Kidney (tissue), 14 donors: ENCODE measurements around the gene VPS39. TPM values are rescaled to one million over a fixed set of nuclear protein-coding genes. Genes with fewer than 3 reads are reported as not detected.
"Not testable (repeated sequence)": the region's sequence is repeated elsewhere in the genome, so short reads cannot be mapped to it uniquely, and the experiment has no call there.

Experiments
- DNase-seq, 5 donors: peaks; one replicate each; pipeline ENCODE4 v3.0.0-alpha.2; 2013 to 2020
- FAIRE-seq: peaks from 2 replicates; lab custom pipeline; 2012; peaks lifted over from hg19 to GRCh38; lab: Jason Lieb, UNC
- H3K27ac ChIP-seq, 2 donors: one replicate each; pipeline ENCODE4 v1.7.0; 2013; ENCODE audit warnings: low read depth in 2 of 2, low read length in 2 of 2, inconsistent platforms in 1 of 2
- H3K27me3 ChIP-seq: one replicate; pipeline ENCODE4 v1.7.1; 2013; ENCODE audit warnings: low read length, inconsistent platforms; ENCODE audit not compliant: control insufficient read depth, insufficient read depth
- H3K36me3 ChIP-seq, 3 donors: one replicate each; pipeline versions ENCODE4 v1.7.0 to v1.7.1; 2013; ENCODE audit warnings: low read length in 3 of 3, control low read depth in 1 of 3, inconsistent platforms in 1 of 3; ENCODE audit not compliant: insufficient read depth in 3 of 3, control insufficient read depth in 2 of 3
- H3K4me1 ChIP-seq, 3 donors: one replicate each; pipeline versions ENCODE4 v1.7.0 to v1.7.1; 2013; ENCODE audit warnings: low read length in 3 of 3, inconsistent platforms in 1 of 3, low read depth in 1 of 3; ENCODE audit not compliant: control insufficient read depth in 2 of 3, insufficient read depth in 2 of 3
- H3K4me3 ChIP-seq, 3 donors: one replicate each; pipeline versions ENCODE4 v1.7.0 to v1.8.1; 2013; ENCODE audit warnings: low read length in 3 of 3, control low read depth in 1 of 3, inconsistent platforms in 1 of 3
- H3K9ac ChIP-seq, 3 donors: one replicate each; pipeline versions ENCODE4 v1.7.0 to v1.7.1; 2013; ENCODE audit warnings: low read length in 3 of 3, control low read depth in 1 of 3, inconsistent platforms in 1 of 3
- H3K9me3 ChIP-seq, 3 donors: one replicate each; pipeline versions ENCODE4 v1.7.0 to v1.7.1; 2013; ENCODE audit warnings: low read length in 3 of 3, control low read depth in 1 of 3, inconsistent platforms in 1 of 3; ENCODE audit not compliant: control insufficient read depth in 2 of 3, insufficient read depth in 1 of 3
- CTCF ChIP-seq: IDR thresholded peaks from 3 replicates; pipeline ENCODE4 v1.5.1; 2012; ENCODE audit warnings: mild to moderate bottlenecking, moderate library complexity, borderline replicate concordance; ENCODE audit not compliant: insufficient read depth; ENCODE audit errors: extremely low read depth
- intact Hi-C: fragments of 100-400 bp; cut with DNase I; formaldehyde crosslinking; loops from one replicate; pipeline ENCODE4 v1.11.1; 2022
- polyA plus RNA-seq: library from polyadenylated mRNA; stranded (reverse); fragments of 350-450 nt; fragmentation: Illumina TruSeq; extraction: RNeasy Lipid Tissue Mini Kit (QIAGEN cat#74804); gene quantifications from one replicate; pipeline ENCODE4 v1.2.3, GENCODE V29; 2014; ENCODE audit warnings: low read depth, low replicate concordance; ENCODE audit not compliant: insufficient read depth
- total RNA-seq: library from RNA; stranded (reverse); fragmentation: NEBNext Ultra II Directional; extraction: Animal tissue kit (Norgen Biotek cat#: 25700); gene quantifications from one replicate; pipeline ENCODE4 v1.2.1, GENCODE V29; 2021
- donor health status: control.
- donor health status: control.
- donor health status: control.
- donor health status: control.
- donor health status: control.
- donor health status: DM: yes; HTN: yes; CAD: no.
- donor health status: Normal renal cell carcinoma (clear cell type).

The VPS39 gene
- total and polyA plus RNA-seq, 2 donors from 2014 or later, result 33.1 to 70.9 TPM

GRCh38 chr15:42239528-42240182 lies 31.6 kb upstream of the VPS39 start:
- TF ChIP-seq CTCF, result no peak
- Histone ChIP-seq H3K9me3 (no peaks in the 10 kb centered on the region), H3K4me1 (no peaks in the 10 kb centered on the region), H3K27me3 (no peaks in the 10 kb centered on the region), H3K4me3 (no peak overlapping the region), H3K27ac (no peak overlapping the region), H3K9ac (no peak overlapping the region), H3K36me3 (peaks cover 3 to 40% (median 13%) of the 10 kb centered on the region in 3 donors)
- DNase-seq, result no peak
- intact Hi-C loops, result no loop called here
- no peak for FAIRE-seq

- no peak for TF ChIP-seq CTCF
- no peak for DNase-seq
- intact Hi-C loops, result no loop called here
- no peaks in the 10 kb centered on the region for H3K4me1 ChIP-seq
- H3K4me3 ChIP-seq, result no peak overlapping the region
- FAIRE-seq, result no peak
- peaks cover 3 to 32% (median 17%) of the 10 kb centered on the region in 3 donors for H3K36me3 ChIP-seq
- no peaks in the 10 kb centered on the region for H3K27me3 ChIP-seq
- no peaks in the 10 kb centered on the region for H3K9me3 ChIP-seq
- no peak overlapping the region for H3K27ac ChIP-seq
- H3K9ac ChIP-seq, result no peak overlapping the region
Measured at GRCh38 chr15:42233107-42233506, 25.0 kb upstream of the VPS39 start.

- Histone ChIP-seq H3K27me3 (no peaks in the 10 kb centered on the region), H3K9ac (no peak overlapping the region), H3K27ac (no peak overlapping the region), H3K9me3 (no peaks in the 10 kb centered on the region), H3K4me3 (no peak overlapping the region), H3K4me1 (no peaks in the 10 kb centered on the region), H3K36me3 (peaks cover 3 to 28% (median 17%) of the 10 kb centered on the region in 3 donors)
- DNase-seq, result no peak
- no peak for FAIRE-seq
- TF ChIP-seq CTCF, result no peak
- intact Hi-C loops, result no loop called here
Measured at GRCh38 chr15:42232606-42233005, 24.5 kb upstream of the VPS39 start.

GRCh38 chr15:42231088-42231487 lies 23.0 kb upstream of the VPS39 start:
- Histone ChIP-seq H3K4me1 (no peaks in the 10 kb centered on the region), H3K9me3 (no peaks in the 10 kb centered on the region), H3K27me3 (no peaks in the 10 kb centered on the region), H3K36me3 (peaks cover 2 to 28% (median 21%) of the 10 kb centered on the region in 3 donors), H3K4me3 (no peak overlapping the region), H3K9ac (no peak overlapping the region), H3K27ac (no peak overlapping the region)
- FAIRE-seq (no peak), DNase-seq (no peak)
- intact Hi-C loops, result no loop called here
- no peak for TF ChIP-seq CTCF

- H3K9me3 ChIP-seq, H3K4me3 ChIP-seq, H3K9ac ChIP-seq, intact Hi-C loops, H3K4me1 ChIP-seq, H3K27me3 ChIP-seq, DNase-seq, H3K27ac ChIP-seq, FAIRE-seq: not testable (repeated sequence)
- peaks cover 5 to 45% (median 25%) of the 10 kb centered on the region in 3 donors for H3K36me3 ChIP-seq
Measured at GRCh38 chr15:42228981-42229380, 20.9 kb upstream of the VPS39 start.
